RWPE2 (cell line): ENCODE results near the gene KIF1A.
"Not testable (repeated sequence)": the region's sequence is repeated elsewhere in the genome, so short reads cannot be mapped to it uniquely, and the experiment has no call there.

Experiments
- ATAC-seq: fragments of 200-7000 bp; cut with Tn5 transposase; 3 replicates; pipeline ENCODE4 v1.9.1; 2021; ENCODE audit warnings: low read depth
- DNase-seq: peaks from one replicate; pipeline ENCODE4 v3.0.0-alpha.2; 2020; ENCODE audit warnings: low spot score
- H3K27ac ChIP-seq: fragments of 450-650 bp; 2 replicates; pipeline ENCODE4 v1.5.1; 2017; ENCODE audit warnings: mild to moderate bottlenecking; ENCODE audit not compliant: poor library complexity, severe bottlenecking
- H3K27me3 ChIP-seq: fragments of 250-450 bp; sonication (Bioruptor Pico); 2 replicates; pipeline ENCODE4 v1.5.1; 2021; ENCODE audit warnings: mild to moderate bottlenecking, moderate library complexity; ENCODE audit not compliant: insufficient read depth, poor library complexity, severe bottlenecking
- H3K36me3 ChIP-seq: fragments of 250-450 bp; sonication (Bioruptor Pico); 2 replicates; pipeline ENCODE4 v1.5.1; 2020; ENCODE audit warnings: low read depth, mild to moderate bottlenecking, moderate library complexity
- H3K4me1 ChIP-seq: fragments of 250-450 bp; sonication (Bioruptor Pico); 2 replicates; pipeline ENCODE4 v1.5.1; 2021; ENCODE audit warnings: mild to moderate bottlenecking, moderate library complexity; ENCODE audit not compliant: insufficient read depth, poor library complexity, severe bottlenecking
- H3K4me3 ChIP-seq: fragments of 250-450 bp; sonication (Bioruptor Pico); 2 replicates; pipeline ENCODE4 v1.5.1; 2021; ENCODE audit warnings: mild to moderate bottlenecking, moderate library complexity; ENCODE audit not compliant: severe bottlenecking
- H3K9me3 ChIP-seq: fragments of 250-450 bp; sonication (Bioruptor Pico); 2 replicates; pipeline ENCODE4 v1.5.1; 2021; ENCODE audit warnings: mild to moderate bottlenecking, moderate library complexity; ENCODE audit not compliant: severe bottlenecking
- TF ChIP-seq, protein P1 (sequence below): fragments of 450-650 bp; IDR thresholded peaks from one replicate; pipeline ENCODE4 v1.5.1; 2017; ENCODE audit warnings: mild to moderate bottlenecking, moderate library complexity; ENCODE audit not compliant: poor library complexity, severe bottlenecking

The KIF1A gene

DNA sequence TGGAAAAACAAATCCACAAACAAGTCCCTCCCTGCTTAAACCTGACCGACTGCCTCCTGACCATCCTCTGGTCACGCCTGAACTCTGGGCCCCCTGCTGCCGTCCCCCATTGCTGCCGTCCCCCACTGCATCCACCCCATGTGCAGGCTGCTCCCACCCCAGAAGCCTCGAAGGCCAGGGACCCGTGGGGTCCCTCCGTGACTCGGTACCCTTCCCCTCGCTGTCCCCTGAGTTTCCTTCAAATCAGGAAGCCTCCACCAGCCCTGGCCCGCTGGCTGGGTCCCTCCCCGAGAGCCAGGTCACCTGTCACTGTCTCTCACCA lies 30.7 kb upstream of the KIF1A start:
- no peaks in the 10 kb centered on the region for H3K9me3 ChIP-seq
- no peaks in the 10 kb centered on the region for H3K4me1 ChIP-seq
- H3K36me3 ChIP-seq: no peaks in the 10 kb centered on the region
- no peaks in the 10 kb centered on the region for H3K27me3 ChIP-seq
- DNase-seq (no peak), ATAC-seq (no peak)
- TF ChIP-seq, protein P1, sequence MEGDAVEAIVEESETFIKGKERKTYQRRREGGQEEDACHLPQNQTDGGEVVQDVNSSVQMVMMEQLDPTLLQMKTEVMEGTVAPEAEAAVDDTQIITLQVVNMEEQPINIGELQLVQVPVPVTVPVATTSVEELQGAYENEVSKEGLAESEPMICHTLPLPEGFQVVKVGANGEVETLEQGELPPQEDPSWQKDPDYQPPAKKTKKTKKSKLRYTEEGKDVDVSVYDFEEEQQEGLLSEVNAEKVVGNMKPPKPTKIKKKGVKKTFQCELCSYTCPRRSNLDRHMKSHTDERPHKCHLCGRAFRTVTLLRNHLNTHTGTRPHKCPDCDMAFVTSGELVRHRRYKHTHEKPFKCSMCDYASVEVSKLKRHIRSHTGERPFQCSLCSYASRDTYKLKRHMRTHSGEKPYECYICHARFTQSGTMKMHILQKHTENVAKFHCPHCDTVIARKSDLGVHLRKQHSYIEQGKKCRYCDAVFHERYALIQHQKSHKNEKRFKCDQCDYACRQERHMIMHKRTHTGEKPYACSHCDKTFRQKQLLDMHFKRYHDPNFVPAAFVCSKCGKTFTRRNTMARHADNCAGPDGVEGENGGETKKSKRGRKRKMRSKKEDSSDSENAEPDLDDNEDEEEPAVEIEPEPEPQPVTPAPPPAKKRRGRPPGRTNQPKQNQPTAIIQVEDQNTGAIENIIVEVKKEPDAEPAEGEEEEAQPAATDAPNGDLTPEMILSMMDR: no peak
- H3K4me3 ChIP-seq: no peak overlapping the region
- no peak overlapping the region for H3K27ac ChIP-seq

GRCh38 chr2:240850026-240850425 lies 30.0 kb upstream of the KIF1A start:
- H3K36me3 ChIP-seq: no peaks in the 10 kb centered on the region
- H3K4me1 ChIP-seq: no peaks in the 10 kb centered on the region
- TF ChIP-seq, protein P1: no peak
- DNase-seq: no peak
- H3K27me3 ChIP-seq: no peaks in the 10 kb centered on the region
- ATAC-seq: no peak
- H3K27ac ChIP-seq: no peak overlapping the region
- H3K9me3 ChIP-seq: no peaks in the 10 kb centered on the region
- H3K4me3 ChIP-seq: no peak overlapping the region

DNA sequence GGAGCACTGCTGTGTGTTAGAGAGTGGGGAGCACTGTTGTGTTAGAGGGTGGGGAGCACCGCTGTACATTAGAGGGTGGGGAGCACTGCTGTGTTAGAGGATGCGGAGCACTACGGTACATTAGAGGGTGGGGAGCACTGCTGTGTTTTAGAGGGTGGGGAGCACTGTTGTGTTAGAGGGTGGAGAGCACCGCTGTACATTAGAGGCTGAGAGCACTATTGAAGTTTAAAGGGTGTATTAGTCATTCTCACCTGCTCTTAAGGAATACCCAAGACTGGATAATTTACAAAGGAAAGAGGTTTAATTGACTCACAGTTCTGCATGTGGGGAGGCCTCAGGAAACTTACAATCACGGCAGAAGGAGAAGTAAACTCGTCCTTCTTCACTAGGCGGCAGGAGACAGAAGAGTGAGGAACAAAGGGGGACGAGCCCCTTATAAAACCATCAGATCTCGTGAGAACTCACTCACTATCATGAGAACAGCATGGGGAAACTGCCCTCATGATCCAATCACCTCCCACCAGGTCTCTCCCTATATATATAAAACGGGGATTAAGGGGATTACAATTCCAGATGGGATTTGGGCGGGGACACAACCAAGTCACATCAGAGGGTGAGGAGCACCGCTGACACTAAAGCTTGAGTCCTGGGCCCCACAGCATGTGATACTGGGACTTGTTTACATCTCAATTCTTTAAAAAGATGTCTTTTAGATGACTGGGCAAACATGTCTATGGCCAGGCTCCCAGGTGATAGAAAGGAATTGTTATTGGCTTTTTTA lies 29.1 kb upstream of the KIF1A start:
- H3K9me3 ChIP-seq: no peaks in the 10 kb centered on the region
- no peak for ATAC-seq
- no peaks in the 10 kb centered on the region for H3K36me3 ChIP-seq
- TF ChIP-seq, protein P1: no peak
- H3K27ac ChIP-seq: no peak overlapping the region
- no peaks in the 10 kb centered on the region for H3K4me1 ChIP-seq
- no peak for DNase-seq
- no peak overlapping the region for H3K4me3 ChIP-seq
- no peaks in the 10 kb centered on the region for H3K27me3 ChIP-seq

DNA sequence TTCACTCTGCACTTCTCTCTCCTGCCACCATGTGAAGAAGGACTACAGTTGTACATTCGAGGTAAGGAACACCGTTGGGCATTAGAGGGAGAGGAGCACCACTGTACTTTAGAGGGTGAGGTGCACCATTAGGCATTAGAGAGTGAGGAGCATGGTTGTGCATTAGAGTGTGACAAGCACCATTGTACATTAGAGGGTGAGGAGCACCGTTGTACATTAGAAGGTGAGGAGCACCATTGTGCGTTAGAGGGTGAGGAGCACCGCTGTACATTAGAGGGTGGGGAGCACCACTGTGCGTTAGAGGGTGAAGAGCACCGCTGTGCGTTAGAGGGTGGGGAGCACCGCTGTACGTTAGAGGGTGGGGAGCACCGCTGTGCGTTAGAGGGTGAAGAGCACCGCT lies 27.8 kb upstream of the KIF1A start:
- H3K27ac ChIP-seq: no peak overlapping the region
- peaks cover 3% of the 10 kb centered on the region for H3K27me3 ChIP-seq
- no peaks in the 10 kb centered on the region for H3K36me3 ChIP-seq
- no peak for DNase-seq
- no peak overlapping the region for H3K4me3 ChIP-seq
- no peaks in the 10 kb centered on the region for H3K4me1 ChIP-seq
- no peak for ATAC-seq
- H3K9me3 ChIP-seq: no peaks in the 10 kb centered on the region
- TF ChIP-seq, protein P1: no peak

DNA sequence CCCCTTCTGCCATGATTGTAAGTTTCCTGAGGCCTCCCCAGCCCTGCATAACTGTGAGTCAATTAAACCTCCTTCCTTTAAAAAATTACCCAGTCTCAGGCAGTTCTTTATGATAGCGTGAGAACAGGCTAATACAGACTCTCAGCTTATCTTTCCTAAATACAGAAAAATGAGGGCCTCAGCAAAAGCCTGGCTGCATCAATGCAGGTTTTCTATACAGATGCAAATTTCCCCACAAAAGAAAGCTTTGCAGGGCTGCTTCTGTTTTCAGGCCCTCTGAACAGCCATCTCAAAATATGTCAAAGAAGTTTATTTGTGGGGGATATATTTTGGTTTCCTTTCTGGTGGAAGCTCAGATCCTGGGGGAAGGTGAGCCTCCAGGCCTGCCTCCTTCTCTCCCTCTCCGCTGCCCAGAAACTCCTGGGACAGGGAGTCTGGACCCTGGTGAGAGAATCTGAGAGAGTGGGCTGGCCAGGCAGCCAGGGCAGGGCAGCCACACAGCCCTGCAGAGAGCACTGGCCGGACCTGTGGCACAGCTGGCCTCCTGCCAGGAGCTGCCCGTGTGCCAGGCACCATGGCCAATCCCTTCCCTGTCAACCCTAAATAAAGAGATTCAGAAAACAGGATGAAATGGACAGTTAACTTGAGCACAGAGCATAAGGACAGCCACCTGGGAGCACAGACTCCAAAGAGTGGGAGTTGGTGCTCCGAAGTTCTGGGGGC lies 27.0 kb upstream of the KIF1A start:
- H3K36me3 ChIP-seq: no peaks in the 10 kb centered on the region
- H3K27ac ChIP-seq: no peak overlapping the region
- ATAC-seq (no peak), DNase-seq (no peak)
- no peaks in the 10 kb centered on the region for H3K9me3 ChIP-seq
- TF ChIP-seq, protein P1: no peak
- H3K4me3 ChIP-seq: no peak overlapping the region
- peaks cover 3% of the 10 kb centered on the region for H3K27me3 ChIP-seq
- no peaks in the 10 kb centered on the region for H3K4me1 ChIP-seq

DNA sequence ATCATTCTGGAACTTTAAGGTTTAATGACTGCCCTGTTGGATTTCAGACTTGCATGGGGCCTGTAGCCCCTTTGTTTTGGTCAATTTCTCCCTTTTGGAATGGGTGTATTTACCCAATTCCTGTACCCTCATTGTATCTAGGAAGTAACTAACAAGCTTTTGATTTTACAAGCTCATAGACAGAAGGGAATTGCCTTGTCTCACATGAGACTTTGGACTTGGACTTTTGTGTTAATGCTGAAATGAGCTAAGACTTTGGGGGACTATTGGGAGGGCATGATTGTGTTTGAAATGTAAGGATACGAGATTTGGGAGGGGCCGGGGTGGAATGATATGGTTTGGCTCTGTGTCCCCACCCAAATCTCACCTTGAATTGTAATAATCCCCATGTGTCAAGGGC lies 26.3 kb upstream of the KIF1A start:
- not testable (repeated sequence) for H3K27me3 ChIP-seq, ATAC-seq, H3K36me3 ChIP-seq, H3K27ac ChIP-seq, H3K4me1 ChIP-seq, H3K9me3 ChIP-seq, H3K4me3 ChIP-seq, DNase-seq
